Prostate gland (tissue), 2 donors: Measurements from ENCODE around the gene NDUFA11. TPM values are rescaled to one million over a fixed set of nuclear protein-coding genes. Genes with fewer than 3 reads are reported as not detected.

Source experiments
- DNase-seq: peaks from one replicate; pipeline ENCODE4 v3.0.0-alpha.2; 2019; ENCODE audit warnings: low spot score
- H3K27ac ChIP-seq, 2 donors: fragments of 200-600 bp; sonication (generic); 2 replicates each; pipeline ENCODE4 v1.5.1; 2017 to 2019
- H3K27me3 ChIP-seq: fragments of 200-600 bp; sonication (generic); replicated peaks from 2 replicates; pipeline ENCODE4 v1.5.1; 2019; ENCODE audit not compliant: insufficient read depth
- H3K36me3 ChIP-seq, 2 donors: fragments of 200-600 bp; sonication (generic); 1 replicate in 1 of 2; 2 replicates in 1 of 2; pipeline versions ENCODE4 v1.5.1 to v1.8.1; 2017 to 2019
- H3K4me1 ChIP-seq: fragments of 200-600 bp; sonication (generic); replicated peaks from 2 replicates; pipeline ENCODE4 v1.5.1; 2019
- H3K4me3 ChIP-seq, 2 donors: fragments of 200-600 bp; sonication (generic); 2 replicates each; pipeline ENCODE4 v1.5.1; 2017 to 2019
- H3K9me3 ChIP-seq: fragments of 200-600 bp; sonication (generic); 2 replicates; pipeline ENCODE4 v1.5.1; 2017
- CTCF ChIP-seq, 4 experiments: fragments of 200-600 bp in 2 of 4; fragments of 450-650 bp in 2 of 4; sonication (generic) in 2 of 4; IDR thresholded peaks; 1 replicate in 3 of 4; 2 replicates in 1 of 4; pipeline ENCODE4 v1.5.1; 2016 to 2019; ENCODE audit warnings: antibody characterized with exemption in 4 of 4, mild to moderate bottlenecking in 2 of 4, moderate library complexity in 2 of 4
- POLR2A ChIP-seq: fragments of 450-650 bp; IDR thresholded peaks from one replicate; pipeline ENCODE4 v1.6.1; 2016; ENCODE audit warnings: antibody characterized with exemption, mild to moderate bottlenecking
- POLR2AphosphoS5 ChIP-seq: sonication (generic); formaldehyde crosslinking; IDR thresholded peaks from one replicate; pipeline ENCODE4 v1.6.1; 2017; ENCODE audit warnings: antibody characterized with exemption
- WGBS: methylation state at CpG from one replicate; pipeline ENCODE4 v1.1.5; 2018; 5-methylcytosine and 5-hydroxymethylcytosine counted together
- intact Hi-C: fragments of 100-400 bp; cut with DNase I; formaldehyde crosslinking; loops from one replicate; pipeline ENCODE4 v1.14.2; 2022
- total RNA-seq, 2 donors: library from RNA; depleted of rRNA; stranded (reverse); fragments of >200 nt; gene quantifications; one replicate each; pipeline ENCODE4 v1.1.0, GENCODE V29; 2016

Gene NDUFA11
- total RNA-seq, 2 donors from 2014 or later: 259 to 327 TPM

- DNase-seq: peak; percentile 100
- Histone ChIP-seq H3K36me3 (no peaks in the 10 kb centered on the region), H3K27ac (peak within 1 kb of the TSS; percentile 90 to 91), H3K4me3 (peak within 1 kb of the TSS; percentile 73 to 97), H3K27me3 (no peaks in the 10 kb centered on the region), H3K4me1 (peaks cover 18% of the 10 kb centered on the region), H3K9me3 (no peaks in the 10 kb centered on the region)
- intact Hi-C loops: no loop called here
- 0% methylated on average over 34 of the region's 61 CpGs for WGBS
- TF ChIP-seq POLR2A: peak; percentile 81
- TF ChIP-seq POLR2AphosphoS5: peak; percentile 92
- peak in 2 of 4 experiments; percentile 14 to 29 for TF ChIP-seq CTCF (IDR thresholded peaks at IDR 0.05)
Measured at GRCh38 chr19:5904352-5905113, 943 bp upstream of the NDUFA11 start, which contains the start of gene VMAC. Gene VMAC, plus strand, starts transcription at chr19:5904872. Its CDS starts 19 bp downstream, at chr19:5904891.

- Histone ChIP-seq H3K27me3 (no peaks in the 10 kb centered on the region), H3K9me3 (no peaks in the 10 kb centered on the region), H3K4me3 (peak overlapping the region; percentile 73 to 97), H3K4me1 (peaks cover 10% of the 10 kb centered on the region), H3K27ac (peak overlapping the region; percentile 90 to 91), H3K36me3 (no peaks in the 10 kb centered on the region)
- intact Hi-C loops: no loop called here
- 2% methylated on average over 27 of the region's 27 CpGs for WGBS
- TF ChIP-seq POLR2A: no peak
- TF ChIP-seq CTCF (IDR thresholded peaks at IDR 0.05): no peak
- no peak for TF ChIP-seq POLR2AphosphoS5
- DNase-seq: no peak
Measured at GRCh38 chr19:5903056-5903623, 450 bp downstream of the NDUFA11 start.

GRCh38 chr19:5900976-5901375 lies 2.6 kb downstream of the NDUFA11 start:
- no peak for DNase-seq
- no peaks in the 10 kb centered on the region for H3K36me3 ChIP-seq
- peaks cover 8% of the 10 kb centered on the region for H3K4me1 ChIP-seq
- intact Hi-C loops: no loop called here
- no peak overlapping the region for H3K27ac ChIP-seq
- no peak overlapping the region for H3K4me3 ChIP-seq
- no peaks in the 10 kb centered on the region for H3K9me3 ChIP-seq
- no peak for TF ChIP-seq CTCF (IDR thresholded peaks at IDR 0.05)
- TF ChIP-seq POLR2AphosphoS5: no peak
- no peak for TF ChIP-seq POLR2A
- no peaks in the 10 kb centered on the region for H3K27me3 ChIP-seq
- 90% methylated on average over 8 of the region's 8 CpGs for WGBS

GRCh38 chr19:5899728-5900526 lies 3.7 kb downstream of the NDUFA11 start:
- Histone ChIP-seq H3K9me3 (no peaks in the 10 kb centered on the region), H3K36me3 (no peaks in the 10 kb centered on the region), H3K27ac (no peak overlapping the region), H3K4me1 (no peaks in the 10 kb centered on the region), H3K27me3 (no peaks in the 10 kb centered on the region), H3K4me3 (no peak overlapping the region)
- TF ChIP-seq CTCF (IDR thresholded peaks at IDR 0.05): no peak
- TF ChIP-seq POLR2AphosphoS5: no peak
- TF ChIP-seq POLR2A: no peak
- intact Hi-C loops: no loop called here
- 80% methylated on average over 13 of the region's 13 CpGs for WGBS
- DNase-seq: no peak
